CD14-positive monocyte (primary cell): ENCODE results near the gene IGF2R. TPM values are rescaled to one million over a fixed set of nuclear protein-coding genes. Genes with fewer than 3 reads are reported as not detected.

ENCODE experiments used
- DNase-seq, 3 donors: peaks; one replicate each; pipeline ENCODE4 v3.0.0-alpha.2; 2011 to 2022
- H2AFZ ChIP-seq: 2 replicates; pipeline ENCODE4 v1.6.0; 2012; ENCODE audit warnings: mild to moderate bottlenecking, low read depth, low read length, inconsistent platforms; ENCODE audit not compliant: insufficient read depth, poor library complexity, severe bottlenecking
- H3K27ac ChIP-seq, 2 donors: 1 replicate in 1 of 2; 2 replicates in 1 of 2; pipeline ENCODE4 v1.5.1; 2012 to 2013; ENCODE audit warnings: low read length in 2 of 2, control low read depth in 1 of 2, inconsistent platforms in 1 of 2, low read depth in 1 of 2, mild to moderate bottlenecking in 1 of 2
- H3K27me3 ChIP-seq, 2 donors: one replicate each; pipeline versions ENCODE4 v1.6.0 to v1.6.1; 2011 to 2013; ENCODE audit warnings: low read length in 2 of 2; ENCODE audit not compliant: control insufficient read depth in 2 of 2, insufficient read depth in 2 of 2
- H3K36me3 ChIP-seq, 2 donors: replicated peaks in 1 of 2; 1 replicate in 1 of 2; 2 replicates in 1 of 2; pipeline versions ENCODE4 v1.5.1 to v1.6.1; 2012 to 2013; ENCODE audit warnings: low read length in 2 of 2, control low read depth in 1 of 2, inconsistent platforms in 1 of 2, mild to moderate bottlenecking in 1 of 2; ENCODE audit not compliant: insufficient read depth in 2 of 2, control insufficient read depth in 1 of 2
- H3K4me1 ChIP-seq, 2 donors: 1 replicate in 1 of 2; 2 replicates in 1 of 2; pipeline versions ENCODE4 v1.5.1 to v1.6.1; 2012 to 2013; ENCODE audit warnings: low read length in 2 of 2, control low read depth in 1 of 2, inconsistent platforms in 1 of 2, mild to moderate bottlenecking in 1 of 2, moderate library complexity in 1 of 2; ENCODE audit not compliant: insufficient read depth in 2 of 2, control insufficient read depth in 1 of 2
- H3K4me2 ChIP-seq: replicated peaks from 2 replicates; pipeline ENCODE3; 2012; ENCODE audit warnings: low read length, moderate library complexity, mild to moderate bottlenecking; ENCODE audit not compliant: poor library complexity, severe bottlenecking; ENCODE audit errors: extremely low read depth
- H3K4me3 ChIP-seq, 3 experiments: fragments of 200-600 bp in 1 of 3; sonication (generic) in 1 of 3; replicated peaks in 1 of 3; 1 replicate in 2 of 3; 2 replicates in 1 of 3; pipeline ENCODE4 v1.5.1; 2011 to 2013; ENCODE audit warnings: low read length in 3 of 3, mild to moderate bottlenecking in 3 of 3, control low read depth in 2 of 3, low read depth in 2 of 3, inconsistent platforms in 1 of 3, moderate library complexity in 1 of 3
- H3K79me2 ChIP-seq: 2 replicates; pipeline ENCODE4 v1.6.0; 2012; ENCODE audit warnings: mild to moderate bottlenecking, control low read depth, inconsistent platforms, low read length, moderate library complexity; ENCODE audit not compliant: insufficient read depth
- H3K9ac ChIP-seq: 2 replicates; pipeline ENCODE4 v1.6.0; 2017; ENCODE audit warnings: low read length, mild to moderate bottlenecking; ENCODE audit not compliant: insufficient read depth, poor library complexity, severe bottlenecking
- H3K9me3 ChIP-seq, 2 donors: replicated peaks in 1 of 2; 1 replicate in 1 of 2; 2 replicates in 1 of 2; pipeline versions ENCODE4 v1.5.1 to v1.6.1; 2012 to 2013; ENCODE audit warnings: low read length in 2 of 2, control low read depth in 1 of 2; ENCODE audit not compliant: control insufficient read depth in 1 of 2, insufficient read depth in 1 of 2
- H4K20me1 ChIP-seq: 2 replicates; pipeline ENCODE4 v1.6.0; 2012; ENCODE audit warnings: mild to moderate bottlenecking, low read length, control low read depth, moderate library complexity; ENCODE audit not compliant: insufficient read depth
- H3K27ac Mint-ChIP-seq, 7 donors: one replicate each; pipeline ENCODE4 v1.8.0; 2020; ENCODE audit warnings: mild to moderate bottlenecking in 7 of 7, mixed read lengths in 7 of 7, moderate library complexity in 6 of 7, inconsistent platforms in 2 of 7
- H3K27me3 Mint-ChIP-seq, 3 donors: one replicate each; pipeline ENCODE4 v1.8.0; 2021 to 2022; ENCODE audit warnings: low read depth in 3 of 3, mild to moderate bottlenecking in 3 of 3, mixed read lengths in 3 of 3, moderate library complexity in 3 of 3, inconsistent platforms in 1 of 3
- H3K36me3 Mint-ChIP-seq, 2 donors: one replicate each; pipeline ENCODE4 v1.8.0; 2020; ENCODE audit warnings: mixed read lengths in 2 of 2, inconsistent platforms in 1 of 2, mild to moderate bottlenecking in 1 of 2
- H3K4me1 Mint-ChIP-seq: one replicate; pipeline ENCODE4 v1.8.0; 2020; ENCODE audit warnings: mild to moderate bottlenecking, mixed read lengths
- H3K4me3 Mint-ChIP-seq, 2 donors: one replicate each; pipeline ENCODE4 v1.8.0; 2020; ENCODE audit warnings: mild to moderate bottlenecking in 2 of 2, mixed read lengths in 2 of 2, moderate library complexity in 1 of 2
- H3K9me3 Mint-ChIP-seq, 7 donors: one replicate each; pipeline ENCODE4 v1.8.0; 2020 to 2022; ENCODE audit warnings: mixed read lengths in 7 of 7, mild to moderate bottlenecking in 6 of 7, moderate library complexity in 6 of 7, inconsistent platforms in 2 of 7
- WGBS: methylation state at CpG from one replicate; pipeline ENCODE4 v1.1.5; 2013; ENCODE audit warnings: missing lambda C conversion rate; ENCODE audit not compliant: insufficient coverage; 5-methylcytosine and 5-hydroxymethylcytosine counted together
- intact Hi-C, 2 donors: fragments of 100-400 bp; cut with micrococcal nuclease; formaldehyde crosslinking; loops; one replicate each; pipeline versions ENCODE4 v1.15.0 to v1.15.1; 2023
- polyA plus RNA-seq, 3 donors: library from polyadenylated mRNA; depleted of rRNA in 1 of 3; unstranded in 2 of 3; stranded (reverse) in 1 of 3; fragments of 300-500 nt in 2 of 3; fragments of >200 nt in 1 of 3; fragmentation: Illumina TruSeq in 2 of 3; gene quantifications; 1 replicate in 2 of 3; 2 replicates in 1 of 3; pipeline ENCODE4 v1.2.3, GENCODE V29; 2012 to 2021
- TF ChIP-seq, protein P1 (sequence below): fragments of 200-600 bp; IDR thresholded peaks from one replicate; pipeline ENCODE4 v1.8.0; 2022; ENCODE audit warnings: antibody characterized with exemption, mild to moderate bottlenecking

The IGF2R gene
- polyA plus RNA-seq, 3 donors = 6.9 to 44.8 (median 8.2) TPM

DNA sequence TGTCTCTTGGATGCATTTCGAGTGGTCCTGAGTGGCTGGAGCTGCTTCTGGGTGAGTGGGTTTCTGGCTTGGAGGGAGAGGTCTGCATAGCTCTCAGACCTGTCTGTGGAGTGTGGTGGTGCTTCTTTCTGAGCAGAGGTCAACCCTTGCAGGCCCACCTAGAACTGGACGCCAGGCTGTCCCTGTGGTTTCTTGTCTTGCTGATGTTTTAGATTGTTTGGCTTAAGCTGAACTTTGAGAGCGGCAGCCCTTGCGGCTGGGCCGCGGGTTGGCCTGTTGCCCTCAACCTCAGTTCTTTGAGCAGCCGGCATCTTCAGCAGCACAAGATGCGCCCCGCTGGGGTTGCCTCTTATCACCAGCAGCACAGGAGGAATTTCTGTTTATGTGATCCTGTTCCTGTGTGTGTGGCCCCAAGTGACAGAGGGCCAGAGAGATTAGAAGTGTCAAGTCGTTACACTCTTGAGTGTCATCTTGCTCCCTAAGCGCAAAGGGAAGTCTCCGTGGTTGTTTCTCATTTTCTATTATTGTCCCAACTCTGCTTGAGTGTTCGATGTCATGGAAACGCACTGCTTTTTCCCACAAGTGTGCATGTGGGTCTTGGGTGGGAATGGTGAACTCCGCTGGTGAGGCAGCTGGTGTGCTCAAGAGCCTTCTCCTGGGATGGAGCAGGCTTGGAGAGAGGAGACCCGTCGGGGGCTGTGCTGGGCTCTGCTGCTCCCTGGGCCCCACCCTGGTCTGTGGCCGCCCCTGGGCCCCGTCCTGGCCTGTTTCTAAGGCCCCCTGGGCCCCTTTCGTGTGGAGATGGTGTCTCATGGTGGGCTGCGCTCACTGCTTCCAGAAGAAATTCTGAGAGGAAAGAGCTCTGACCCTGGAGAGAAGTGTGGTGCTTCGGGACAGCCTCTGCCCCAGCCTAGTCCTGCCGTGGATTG lies 132.7 kb downstream of the IGF2R start:
- 40% methylated on average over 20 of the region's 23 CpGs for WGBS
- Histone ChIP-seq H3K9ac (no peak overlapping the region), H3K4me3 (peak overlapping the region in 1 of 3 experiments; percentile 34), H2AFZ (peak overlapping the region; percentile 19), H3K4me1 (peaks cover 18 to 33% of the 10 kb centered on the region in 2 donors), H3K36me3 (peaks cover 75 to 88% of the 10 kb centered on the region in 2 donors), H3K4me2 (peak overlapping the region; percentile 42), H4K20me1 (peaks cover 81% of the 10 kb centered on the region), H3K79me2 (no peaks in the 10 kb centered on the region), H3K27ac (peak overlapping the region in 1 of 2 donors; percentile 66), H3K27me3 (no peaks in the 10 kb centered on the region), H3K9me3 (no peaks in the 10 kb centered on the region)
- Mint-ChIP-seq H3K4me1 (peaks cover 28% of the 10 kb centered on the region), H3K9me3 (peaks cover 0 to 5% (median 0%) of the 10 kb centered on the region in 7 donors), H3K27ac (peak overlapping the region in 6 of 7 donors; percentile 26 to 91 (median 66)), H3K36me3 (peaks cover 87 to 96% of the 10 kb centered on the region in 2 donors), H3K4me3 (peak overlapping the region in 1 of 2 donors; percentile 28), H3K27me3 (peaks cover 1 to 4% (median 2%) of the 10 kb centered on the region in 3 donors)
- TF ChIP-seq, protein P1, sequence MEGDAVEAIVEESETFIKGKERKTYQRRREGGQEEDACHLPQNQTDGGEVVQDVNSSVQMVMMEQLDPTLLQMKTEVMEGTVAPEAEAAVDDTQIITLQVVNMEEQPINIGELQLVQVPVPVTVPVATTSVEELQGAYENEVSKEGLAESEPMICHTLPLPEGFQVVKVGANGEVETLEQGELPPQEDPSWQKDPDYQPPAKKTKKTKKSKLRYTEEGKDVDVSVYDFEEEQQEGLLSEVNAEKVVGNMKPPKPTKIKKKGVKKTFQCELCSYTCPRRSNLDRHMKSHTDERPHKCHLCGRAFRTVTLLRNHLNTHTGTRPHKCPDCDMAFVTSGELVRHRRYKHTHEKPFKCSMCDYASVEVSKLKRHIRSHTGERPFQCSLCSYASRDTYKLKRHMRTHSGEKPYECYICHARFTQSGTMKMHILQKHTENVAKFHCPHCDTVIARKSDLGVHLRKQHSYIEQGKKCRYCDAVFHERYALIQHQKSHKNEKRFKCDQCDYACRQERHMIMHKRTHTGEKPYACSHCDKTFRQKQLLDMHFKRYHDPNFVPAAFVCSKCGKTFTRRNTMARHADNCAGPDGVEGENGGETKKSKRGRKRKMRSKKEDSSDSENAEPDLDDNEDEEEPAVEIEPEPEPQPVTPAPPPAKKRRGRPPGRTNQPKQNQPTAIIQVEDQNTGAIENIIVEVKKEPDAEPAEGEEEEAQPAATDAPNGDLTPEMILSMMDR = no peak
- peak in 1 of 3 donors; percentile 4 for DNase-seq
- intact Hi-C loops = no loop called here

DNA sequence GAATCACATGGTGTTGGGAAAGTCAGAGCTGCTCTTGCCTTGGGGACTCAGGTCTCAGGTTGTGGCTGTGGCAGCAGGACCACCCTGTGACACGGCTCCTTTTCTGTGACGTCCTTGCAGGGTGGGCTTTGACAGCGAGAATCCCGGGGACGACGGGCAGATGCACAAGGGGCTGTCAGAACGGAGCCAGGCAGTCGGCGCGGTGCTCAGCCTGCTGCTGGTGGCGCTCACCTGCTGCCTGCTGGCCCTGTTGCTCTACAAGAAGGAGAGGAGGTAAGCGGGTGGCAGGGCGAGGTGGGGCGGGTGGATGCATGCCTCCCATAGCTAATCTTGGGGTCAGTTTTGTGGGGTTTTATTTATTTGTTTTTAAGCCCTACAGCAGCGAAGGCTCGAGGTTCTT lies 133.5 kb downstream of the IGF2R start:
- Mint-ChIP-seq H3K4me3 (no peak overlapping the region), H3K27ac (peak overlapping the region in 1 of 7 donors; percentile 71), H3K27me3 (peaks cover 1 to 4% (median 2%) of the 10 kb centered on the region in 3 donors), H3K4me1 (peaks cover 28% of the 10 kb centered on the region), H3K9me3 (peaks cover 0 to 5% (median 0%) of the 10 kb centered on the region in 7 donors), H3K36me3 (peaks cover 85 to 90% of the 10 kb centered on the region in 2 donors)
- no peaks in the 10 kb centered on the region for H3K27me3 ChIP-seq
- H3K27ac ChIP-seq = peak overlapping the region in 1 of 2 donors; percentile 66
- peaks cover 82% of the 10 kb centered on the region for H4K20me1 ChIP-seq
- intact Hi-C loops = no loop called here
- TF ChIP-seq, protein P1 = no peak
- H3K79me2 ChIP-seq = no peaks in the 10 kb centered on the region
- no peaks in the 10 kb centered on the region for H3K9me3 ChIP-seq
- peaks cover 18 to 33% of the 10 kb centered on the region in 2 donors for H3K4me1 ChIP-seq
- DNase-seq = no peak
- H2AFZ ChIP-seq = no peak overlapping the region
- H3K36me3 ChIP-seq = peaks cover 67 to 88% of the 10 kb centered on the region in 2 donors
- no peak overlapping the region for H3K9ac ChIP-seq
- no peak overlapping the region for H3K4me3 ChIP-seq
- 97% methylated on average over 15 of the region's 16 CpGs for WGBS
- H3K4me2 ChIP-seq = no peak overlapping the region
